ENCODE results near the gene ZC3H13.

GRCh38 chr13:46022481-46022880 is 30.1 kb downstream of the ZC3H13 start:
- TF ChIP-seq CTCF (IDR thresholded peaks at IDR 0.05) (no peak), POLR2A (IDR thresholded peaks at IDR 0.05) (no peak), POLR2AphosphoS5 (IDR thresholded peaks at IDR 0.05) (no peak), EP300 (IDR thresholded peaks at IDR 0.05) (no peak)
